OCI-LY7 (cell line): ENCODE measurements around the gene FAM118B.

Experiments
- EZH2phosphoT487 ChIP-seq: fragments of 200-600 bp; sonication (generic); IDR thresholded peaks from 2 replicates; pipeline ENCODE4 v1.6.1; 2018; ENCODE audit warnings: low read depth, borderline replicate concordance, mild to moderate bottlenecking, mixed run types, antibody characterized with exemption, low read length, moderate library complexity, mixed read lengths
- TF ChIP-seq, protein P1 (sequence below): fragments of 200-600 bp; sonication (generic); conservative IDR thresholded peaks from 2 replicates; pipeline ENCODE4 v1.5.1; 2014; ENCODE audit warnings: mild to moderate bottlenecking, antibody characterized with exemption, low read length, moderate library complexity, mixed read lengths

DNA sequence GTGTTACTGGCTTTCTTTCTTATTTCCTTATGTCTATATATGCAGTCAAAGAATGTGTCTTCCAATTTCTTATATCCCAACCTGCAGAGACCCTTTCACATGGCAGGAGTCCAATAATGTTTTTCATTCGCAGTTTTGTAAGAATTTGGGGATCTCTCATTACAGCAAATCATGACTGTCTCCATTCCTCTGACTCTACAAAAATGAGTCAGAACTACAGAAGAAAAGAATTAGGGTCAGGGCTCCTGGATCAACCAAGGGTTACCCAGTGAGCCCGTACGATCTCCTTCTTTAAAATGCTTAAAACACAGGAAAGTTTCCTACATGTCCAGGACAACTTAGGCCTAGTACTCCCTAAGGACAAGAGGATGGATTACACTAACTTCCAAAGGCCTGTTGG, 42.3 kb upstream of the FAM118B start:
- TF ChIP-seq, protein P1, sequence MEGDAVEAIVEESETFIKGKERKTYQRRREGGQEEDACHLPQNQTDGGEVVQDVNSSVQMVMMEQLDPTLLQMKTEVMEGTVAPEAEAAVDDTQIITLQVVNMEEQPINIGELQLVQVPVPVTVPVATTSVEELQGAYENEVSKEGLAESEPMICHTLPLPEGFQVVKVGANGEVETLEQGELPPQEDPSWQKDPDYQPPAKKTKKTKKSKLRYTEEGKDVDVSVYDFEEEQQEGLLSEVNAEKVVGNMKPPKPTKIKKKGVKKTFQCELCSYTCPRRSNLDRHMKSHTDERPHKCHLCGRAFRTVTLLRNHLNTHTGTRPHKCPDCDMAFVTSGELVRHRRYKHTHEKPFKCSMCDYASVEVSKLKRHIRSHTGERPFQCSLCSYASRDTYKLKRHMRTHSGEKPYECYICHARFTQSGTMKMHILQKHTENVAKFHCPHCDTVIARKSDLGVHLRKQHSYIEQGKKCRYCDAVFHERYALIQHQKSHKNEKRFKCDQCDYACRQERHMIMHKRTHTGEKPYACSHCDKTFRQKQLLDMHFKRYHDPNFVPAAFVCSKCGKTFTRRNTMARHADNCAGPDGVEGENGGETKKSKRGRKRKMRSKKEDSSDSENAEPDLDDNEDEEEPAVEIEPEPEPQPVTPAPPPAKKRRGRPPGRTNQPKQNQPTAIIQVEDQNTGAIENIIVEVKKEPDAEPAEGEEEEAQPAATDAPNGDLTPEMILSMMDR: no peak
- no peak for TF ChIP-seq EZH2phosphoT487
